Raji (cell line): ENCODE measurements around the gene ZNF227.

Source experiments
- POLR2A ChIP-seq: IDR thresholded peaks from 2 replicates; pipeline ENCODE4 v1.6.1; 2011; ENCODE audit warnings: low read depth, low read length, control low read depth; ENCODE audit not compliant: insufficient read depth

Gene ZNF227

DNA sequence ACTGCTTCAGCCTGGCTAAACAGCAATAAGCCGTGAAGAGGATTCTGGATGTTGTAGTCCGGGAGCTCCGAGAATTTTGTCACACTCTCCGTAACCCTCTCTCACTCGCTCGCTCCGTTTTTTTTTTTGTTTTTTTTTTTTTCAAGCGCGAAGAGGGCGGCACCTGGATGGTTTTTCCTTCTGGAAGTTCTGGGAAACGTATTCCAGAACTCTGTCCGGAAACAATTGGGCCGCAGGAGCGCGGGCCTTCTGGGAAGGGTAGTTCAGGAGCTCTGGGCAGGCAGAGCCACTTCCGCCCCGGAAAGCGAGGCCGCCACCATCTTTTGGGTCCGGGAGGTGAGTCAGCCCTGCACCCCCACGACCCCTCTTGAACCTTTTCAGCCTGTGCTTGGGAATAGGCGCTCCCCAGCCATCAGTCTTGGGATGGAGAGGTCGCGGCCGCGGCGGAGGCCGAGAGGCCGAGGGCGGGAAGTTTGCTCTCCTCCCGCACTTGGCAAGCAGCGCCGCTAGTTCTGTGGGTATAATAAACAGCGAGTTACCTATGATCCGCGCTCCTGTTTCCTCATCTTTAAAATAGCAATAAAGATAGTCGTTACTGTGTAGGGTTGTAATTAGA is at the start of gene ZNF227:
ZNF227 (plus strand) TSS at position 283 of the 616 bp plus-strand sequence. CDS start 5,261 bp downstream, outside the sequence.
- TF ChIP-seq POLR2A: no peak

DNA sequence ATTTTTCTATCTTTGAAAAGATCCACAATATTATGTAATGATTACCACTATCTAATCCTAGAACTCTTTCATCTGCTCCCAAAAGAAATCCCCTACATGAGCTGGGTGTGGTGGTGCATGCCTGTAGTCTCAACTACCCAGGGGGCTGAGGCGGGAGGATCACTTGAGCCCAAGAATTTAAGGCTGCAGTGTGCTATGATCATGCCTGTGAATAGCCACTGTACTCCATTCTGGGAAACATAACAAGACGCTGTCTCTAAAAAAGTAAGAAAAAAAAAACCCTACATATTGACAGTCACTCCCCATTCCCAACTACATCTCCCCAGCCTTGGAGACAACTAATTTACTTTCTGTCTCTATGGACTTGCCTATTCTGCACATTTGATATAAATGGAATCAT is 48.5 kb upstream of the ZNF227 start:
- no peak for TF ChIP-seq POLR2A

DNA sequence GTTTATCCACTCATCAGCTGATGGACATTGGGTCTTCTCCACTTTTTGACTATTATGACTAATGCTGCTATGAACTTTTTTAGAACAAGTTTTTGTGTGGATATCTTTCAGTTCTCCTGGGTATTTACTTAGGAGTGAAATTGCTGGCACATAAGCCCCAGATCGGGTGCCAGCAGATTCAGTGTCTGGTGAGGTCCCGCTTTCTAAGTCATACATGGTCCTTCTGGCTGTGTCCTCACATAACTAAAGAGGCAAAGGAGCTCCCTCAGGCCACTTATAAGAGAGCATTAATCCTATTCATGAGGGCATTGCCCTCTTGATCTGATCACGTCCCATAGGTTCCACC is 48.0 kb upstream of the ZNF227 start:
- no peak for TF ChIP-seq POLR2A

DNA sequence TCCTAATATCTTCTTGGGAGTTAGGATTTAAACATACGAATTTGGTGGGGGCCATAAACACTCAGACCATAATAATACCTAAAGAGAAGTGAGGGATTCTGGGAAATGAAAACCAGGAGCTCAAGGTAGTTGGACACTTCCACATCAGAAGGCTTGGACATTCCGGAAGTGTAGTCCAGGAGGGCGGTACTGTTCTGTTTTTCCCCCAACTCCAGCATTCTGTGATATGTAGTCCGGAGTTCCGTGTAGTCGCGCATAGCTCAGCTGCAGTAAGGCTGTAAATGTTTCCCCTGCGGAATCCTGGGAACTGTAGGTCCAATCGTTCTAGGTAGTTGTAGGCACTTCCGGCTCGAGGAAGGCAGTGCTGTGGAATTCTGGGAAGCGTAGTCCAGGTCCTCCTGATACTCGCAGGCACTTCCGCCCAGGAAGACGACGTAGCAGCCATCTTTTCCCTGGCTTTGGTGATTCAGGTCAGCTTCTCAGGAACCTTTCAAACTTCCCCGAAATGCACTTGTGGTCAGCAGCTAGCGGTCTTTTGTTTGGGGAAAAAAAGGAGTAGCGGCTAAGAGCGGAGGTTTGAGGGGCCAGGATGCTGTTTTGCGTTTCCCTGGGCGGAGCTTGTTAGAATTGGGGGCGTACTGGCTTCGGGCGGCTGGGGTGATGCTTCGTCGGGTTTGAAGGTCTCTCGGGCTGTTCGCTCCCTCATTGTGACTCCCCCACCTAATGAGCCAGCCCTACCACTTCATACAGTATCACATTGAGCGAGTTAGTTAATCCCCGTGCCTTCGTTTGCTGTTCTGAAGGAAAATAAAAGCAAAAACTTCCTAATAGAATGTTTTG is 47.4 kb upstream of the ZNF227 start, which contains the start of gene ZNF226:
ZNF226 (plus strand) TSS at position 428 of the 840 bp plus-strand sequence. CDS start 4,981 bp downstream, outside the sequence.
- no peak for TF ChIP-seq POLR2A

DNA sequence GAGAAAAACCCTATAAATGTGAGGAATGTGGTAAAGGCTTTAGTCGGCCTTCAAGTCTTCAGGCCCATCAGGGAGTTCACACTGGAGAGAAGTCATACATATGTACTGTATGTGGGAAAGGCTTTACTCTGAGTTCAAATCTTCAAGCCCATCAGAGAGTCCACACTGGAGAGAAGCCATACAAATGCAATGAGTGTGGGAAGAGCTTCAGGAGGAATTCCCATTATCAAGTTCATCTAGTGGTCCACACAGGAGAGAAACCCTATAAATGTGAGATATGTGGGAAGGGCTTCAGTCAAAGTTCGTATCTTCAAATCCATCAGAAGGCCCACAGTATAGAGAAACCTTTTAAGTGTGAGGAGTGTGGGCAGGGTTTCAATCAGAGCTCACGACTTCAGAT is 35.7 kb upstream of the ZNF227 start:
- TF ChIP-seq POLR2A: no peak

DNA sequence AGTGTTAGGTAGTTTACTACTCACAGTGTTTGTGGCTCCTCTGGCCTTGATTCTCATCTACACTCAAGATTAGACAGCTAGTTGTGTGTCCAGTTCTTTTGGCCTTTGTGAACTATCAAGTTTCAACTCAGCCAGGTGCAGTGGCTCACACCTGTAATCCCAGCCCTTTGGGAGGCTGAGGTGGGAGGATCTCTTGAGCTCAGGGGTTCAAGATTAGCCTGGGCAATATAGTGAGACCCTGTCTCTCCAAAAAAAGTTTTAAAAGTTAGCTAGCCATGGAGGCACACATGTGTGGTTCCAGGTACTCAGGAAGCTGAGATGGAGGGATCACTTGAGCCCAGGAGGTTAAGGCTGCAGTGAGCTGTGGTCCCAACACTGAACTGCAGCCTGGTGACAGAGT is 31.4 kb upstream of the ZNF227 start:
- TF ChIP-seq POLR2A: no peak

DNA sequence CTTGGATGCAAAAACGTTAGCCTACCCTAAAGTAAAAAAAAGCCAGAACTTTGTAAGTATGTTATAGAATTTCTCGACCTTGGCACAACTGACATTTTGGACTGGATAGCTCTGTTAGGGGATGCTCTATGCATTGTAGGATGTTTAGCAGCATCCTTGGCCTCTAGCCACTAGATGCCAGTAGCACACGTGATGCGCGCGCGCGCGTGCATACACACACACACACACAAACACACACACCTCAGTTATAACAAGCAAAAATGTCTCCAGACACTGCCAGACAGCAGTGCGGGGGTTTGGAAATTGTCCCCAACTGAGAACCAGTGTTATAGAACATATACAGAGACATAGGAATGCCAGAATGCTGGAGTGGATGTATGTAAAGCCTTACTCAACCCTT is 30.2 kb upstream of the ZNF227 start:
- no peak for TF ChIP-seq POLR2A

DNA sequence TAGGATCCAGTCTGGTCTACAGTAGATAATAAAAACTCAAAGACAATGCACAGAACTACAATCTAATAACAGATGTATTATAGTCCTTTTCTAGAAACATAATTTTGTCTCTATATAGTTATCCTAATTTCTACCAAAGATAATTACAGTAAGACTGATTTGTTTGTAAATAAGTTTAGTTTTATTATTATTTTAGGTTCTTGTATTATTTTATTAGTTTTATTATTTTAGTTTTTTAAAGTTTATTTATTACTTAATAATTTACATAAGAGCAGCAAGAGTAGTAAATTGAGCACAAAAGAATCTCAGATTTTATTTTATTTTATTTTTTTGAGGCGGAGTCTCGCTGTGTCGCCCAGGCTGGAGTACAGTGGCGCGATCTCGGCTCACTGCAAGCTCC is 22.3 kb upstream of the ZNF227 start:
- TF ChIP-seq POLR2A: no peak

DNA sequence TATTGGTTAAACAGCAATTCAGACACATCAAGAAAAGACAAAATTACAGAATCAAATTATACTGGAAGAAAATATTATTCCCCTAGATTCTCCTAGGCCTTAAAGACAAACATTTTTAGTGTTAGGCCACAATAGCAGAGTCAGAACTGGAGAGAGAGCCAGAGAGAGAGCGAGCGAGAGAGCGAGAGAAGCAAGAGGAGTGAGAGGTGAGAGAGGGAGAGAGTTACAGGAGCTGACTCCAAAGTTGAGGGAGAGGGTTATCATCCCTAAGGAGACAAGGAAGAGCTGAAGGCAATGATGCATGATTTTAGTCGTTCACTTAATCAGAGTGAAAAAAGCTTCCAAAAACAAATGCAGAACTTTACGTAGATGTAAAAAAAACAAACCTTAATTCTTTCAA is 20.2 kb upstream of the ZNF227 start:
- TF ChIP-seq POLR2A: no peak

DNA sequence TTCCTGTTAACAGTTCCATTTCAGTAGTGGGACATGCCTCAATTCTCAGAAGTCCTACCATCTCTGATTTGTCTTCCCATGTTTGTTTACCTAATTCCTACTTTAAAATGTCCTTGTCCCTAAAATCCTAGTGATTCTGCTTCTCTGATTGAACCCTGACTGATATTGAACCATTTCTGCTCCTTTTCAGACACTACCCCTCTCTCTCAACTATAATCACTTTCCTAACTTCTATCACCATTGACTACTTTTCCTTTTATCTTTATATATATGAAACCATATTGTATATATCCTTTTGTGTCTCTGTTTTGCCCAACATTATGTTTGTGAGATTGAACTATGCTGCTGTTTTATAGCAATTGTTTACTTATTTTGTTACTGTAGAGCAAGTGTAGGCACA is 15.6 kb upstream of the ZNF227 start:
- TF ChIP-seq POLR2A: no peak

DNA sequence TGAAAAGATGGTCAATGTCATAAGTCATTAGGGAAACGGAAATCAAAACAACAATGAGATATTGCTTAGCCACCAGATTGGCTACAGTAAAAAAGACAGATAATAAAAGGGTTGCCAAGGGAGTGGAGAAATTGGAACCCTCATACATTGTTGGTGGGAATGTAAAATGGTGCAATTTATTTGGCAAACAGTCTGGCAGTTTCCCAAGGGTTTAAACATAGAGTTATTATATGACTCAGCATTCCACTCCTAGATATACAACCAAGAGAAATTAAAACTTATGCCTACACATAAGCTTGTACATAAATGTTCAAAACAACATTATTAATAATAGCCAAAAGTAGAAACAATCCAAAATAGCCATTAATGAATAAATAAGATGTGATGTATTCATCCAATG is 9.9 kb upstream of the ZNF227 start:
- no peak for TF ChIP-seq POLR2A

DNA sequence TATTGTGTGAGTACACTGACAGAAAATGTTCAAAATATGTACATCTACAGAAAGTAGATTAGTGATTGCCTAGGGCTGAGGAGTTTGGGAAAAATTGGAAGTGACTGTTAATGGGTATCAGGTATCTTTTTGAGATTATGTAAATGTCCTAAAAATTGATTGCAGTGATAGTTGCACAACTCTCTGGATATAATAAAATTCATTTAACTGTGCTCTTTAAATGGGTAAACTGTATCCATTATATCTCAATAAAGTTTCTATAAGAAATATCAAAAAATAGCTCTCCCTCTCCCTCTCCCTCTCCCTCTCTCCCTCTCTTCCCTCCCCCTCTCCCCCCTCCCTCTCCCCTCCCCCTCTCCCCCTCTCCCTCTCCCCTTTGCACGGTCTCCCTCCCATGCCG is 9.4 kb upstream of the ZNF227 start:
- TF ChIP-seq POLR2A: no peak

DNA sequence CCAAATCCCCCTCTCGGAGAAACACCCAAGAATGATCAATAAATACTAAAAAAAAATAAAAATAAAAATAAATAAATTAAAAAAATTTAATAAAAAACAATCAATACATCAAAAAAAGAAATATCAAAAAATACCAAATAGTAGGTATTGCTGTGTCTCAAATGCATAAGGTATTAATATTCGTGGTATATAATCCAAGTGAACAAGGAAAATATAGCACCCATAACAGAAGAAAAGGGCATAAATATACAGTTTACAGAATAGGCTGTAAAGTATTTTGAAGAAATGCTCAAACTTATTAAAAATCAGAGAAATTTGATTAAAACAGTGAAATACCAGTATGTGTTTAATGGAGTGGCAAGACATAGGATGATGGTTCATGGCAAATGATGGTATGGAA is 7.6 kb upstream of the ZNF227 start:
- no peak for TF ChIP-seq POLR2A

DNA sequence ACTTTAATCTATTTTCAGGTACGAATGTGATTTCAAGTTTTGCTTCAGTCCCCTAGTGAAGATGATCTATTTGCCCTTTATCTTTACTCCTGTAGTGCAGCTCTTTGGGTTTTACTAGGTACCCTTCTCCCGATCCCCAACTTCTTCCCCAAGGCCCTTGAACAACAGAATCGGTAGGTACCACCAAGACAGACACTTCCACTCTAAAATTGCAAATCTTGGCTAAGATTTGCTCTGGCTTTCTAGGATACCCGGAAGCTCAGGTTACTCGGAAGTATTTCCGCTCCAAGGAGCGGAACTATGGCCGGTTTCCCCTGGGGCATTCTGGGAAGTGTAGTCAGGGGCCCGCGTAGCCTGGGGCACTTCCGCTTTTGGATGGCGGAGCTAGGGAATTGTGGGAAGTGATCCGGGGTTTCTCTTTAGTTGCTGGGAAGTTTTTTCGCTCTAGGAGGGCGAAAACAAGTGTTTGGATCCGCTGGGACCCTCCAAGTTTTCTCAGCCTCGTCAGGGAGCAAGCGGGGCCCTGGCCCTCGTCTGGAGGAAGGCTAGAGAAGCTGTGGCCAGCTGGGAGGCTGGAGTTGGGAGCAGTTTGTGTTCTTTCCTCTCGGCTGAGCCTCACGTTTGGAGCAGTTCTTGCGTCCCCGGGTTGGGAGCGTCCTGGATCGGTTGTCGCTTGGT is 5.1 kb upstream of the ZNF227 start:
- no peak for TF ChIP-seq POLR2A

DNA sequence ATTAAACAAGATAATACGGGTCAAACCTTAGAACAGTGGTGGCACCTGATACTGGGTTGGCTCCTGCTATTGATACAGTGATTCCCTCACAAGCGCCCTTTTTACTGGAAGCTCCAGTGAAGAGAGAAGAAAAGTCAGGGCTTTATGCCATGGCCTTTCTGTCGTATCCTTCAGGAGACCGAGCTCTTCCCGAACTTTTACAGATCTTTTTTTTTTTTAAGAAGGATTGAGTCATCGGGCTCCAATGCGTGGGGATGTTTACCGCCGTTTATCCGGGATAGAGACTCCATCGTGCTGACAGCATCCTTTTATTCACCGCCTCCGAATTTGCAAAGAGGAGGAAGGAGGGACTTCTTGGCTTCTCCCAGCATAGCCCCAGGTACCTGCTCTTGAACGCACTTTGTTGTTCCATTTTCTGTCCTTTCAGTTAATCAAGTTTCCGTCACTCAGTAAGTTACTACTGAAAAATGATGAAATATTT is 574 bp downstream of the ZNF227 start:
- no peak for TF ChIP-seq POLR2A

DNA sequence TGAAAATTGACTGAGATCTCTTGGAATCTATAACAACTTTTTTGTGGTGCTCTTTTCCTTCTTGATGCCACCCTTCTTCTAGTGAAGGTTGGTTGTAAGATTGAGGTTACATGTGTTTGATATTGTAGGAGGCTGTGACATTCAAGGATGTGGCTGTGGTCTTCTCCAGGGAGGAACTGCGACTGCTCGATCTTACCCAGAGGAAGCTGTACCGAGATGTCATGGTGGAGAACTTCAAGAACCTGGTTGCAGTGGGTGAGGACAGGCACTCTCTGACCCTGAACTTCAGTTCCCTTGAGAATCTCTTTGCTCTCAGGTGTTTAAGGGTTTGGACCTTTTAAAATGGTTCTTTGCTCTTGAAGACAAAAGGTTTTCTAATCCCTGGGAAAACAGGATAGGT is 16.0 kb downstream of the ZNF227 start:
- TF ChIP-seq POLR2A: no peak
